GM18526 (cell line): ENCODE data around the gene CUEDC2.

Experiments used
- POLR2A ChIP-seq: IDR thresholded peaks from 3 replicates; pipeline ENCODE4 v1.6.1; 2011; ENCODE audit not compliant: insufficient read length; ENCODE audit errors: extremely low read depth

CUEDC2 gene

DNA sequence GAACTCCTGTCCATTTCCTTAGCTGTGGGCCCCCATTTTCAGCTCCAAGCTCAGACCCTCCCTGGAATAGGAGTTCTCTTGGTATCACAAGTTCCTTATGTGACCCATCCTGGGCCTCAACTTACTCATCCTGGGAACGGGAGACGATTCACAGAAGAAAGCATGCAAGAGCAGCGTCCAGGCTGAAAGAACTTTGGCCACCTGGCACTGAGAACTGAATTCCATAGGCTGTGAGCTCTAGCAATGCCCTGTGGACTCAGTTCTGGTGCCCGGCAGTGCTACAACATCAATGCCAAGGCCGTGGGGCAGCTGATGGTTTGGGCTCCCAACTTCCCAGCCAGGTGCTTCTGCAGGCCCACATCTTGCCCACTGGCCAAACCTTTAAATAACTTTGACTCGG is 3.9 kb upstream of the CUEDC2 start:
- no peak for TF ChIP-seq POLR2A

DNA sequence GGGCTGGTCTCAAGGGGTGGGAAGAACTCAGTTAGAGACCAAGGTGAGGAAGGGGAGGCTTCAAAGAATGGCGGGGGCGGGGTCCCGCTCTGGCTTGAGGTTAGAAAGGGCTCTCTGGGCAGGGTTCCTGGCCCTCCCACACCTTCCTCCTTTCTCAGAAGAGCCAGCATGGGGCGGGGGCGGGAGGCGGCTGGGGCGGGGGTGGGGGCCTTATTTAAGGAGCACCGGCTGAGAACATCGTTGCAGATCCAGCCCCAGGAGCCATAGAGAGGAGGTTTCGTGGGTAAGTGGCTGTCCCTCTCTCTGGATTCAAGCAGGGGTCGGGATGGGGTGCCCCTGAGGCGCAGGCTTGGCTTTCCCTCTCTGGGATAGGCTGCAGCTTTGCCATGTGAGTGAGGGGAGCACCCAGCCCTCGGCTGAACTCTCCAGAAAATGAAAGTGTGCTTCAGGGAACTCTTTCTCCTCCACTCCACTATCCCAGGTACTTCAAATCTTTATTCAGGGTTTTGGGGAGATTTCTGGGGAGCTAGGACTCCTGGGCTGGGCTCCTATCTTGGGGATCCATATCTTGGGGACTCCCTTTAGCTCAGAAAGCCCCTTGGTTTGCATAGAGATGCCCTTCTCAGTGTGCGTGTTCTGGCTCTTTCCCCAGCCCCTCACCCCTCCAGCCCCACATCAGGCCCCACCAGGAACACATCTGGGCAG is 3.3 kb upstream of the CUEDC2 start:
- TF ChIP-seq POLR2A = peak; percentile 59

DNA sequence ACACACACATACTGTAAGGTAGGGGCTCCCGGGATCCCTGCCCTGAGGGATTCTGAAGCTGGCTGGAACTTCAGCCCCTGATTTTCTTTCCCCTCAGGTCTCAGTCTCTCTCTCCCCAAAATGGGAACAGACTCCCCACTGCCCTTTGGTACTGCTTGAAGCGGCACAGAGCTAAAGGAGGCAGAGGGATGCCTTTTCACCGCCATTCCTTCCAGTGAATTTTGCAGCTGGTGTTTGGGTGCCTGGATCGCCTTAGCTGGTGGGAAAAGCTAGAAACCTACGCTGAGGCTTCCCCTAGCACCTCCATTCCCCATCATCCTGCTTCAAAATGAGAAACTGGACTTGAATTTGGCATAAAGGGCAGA is 2.7 kb upstream of the CUEDC2 start:
- no peak for TF ChIP-seq POLR2A

DNA sequence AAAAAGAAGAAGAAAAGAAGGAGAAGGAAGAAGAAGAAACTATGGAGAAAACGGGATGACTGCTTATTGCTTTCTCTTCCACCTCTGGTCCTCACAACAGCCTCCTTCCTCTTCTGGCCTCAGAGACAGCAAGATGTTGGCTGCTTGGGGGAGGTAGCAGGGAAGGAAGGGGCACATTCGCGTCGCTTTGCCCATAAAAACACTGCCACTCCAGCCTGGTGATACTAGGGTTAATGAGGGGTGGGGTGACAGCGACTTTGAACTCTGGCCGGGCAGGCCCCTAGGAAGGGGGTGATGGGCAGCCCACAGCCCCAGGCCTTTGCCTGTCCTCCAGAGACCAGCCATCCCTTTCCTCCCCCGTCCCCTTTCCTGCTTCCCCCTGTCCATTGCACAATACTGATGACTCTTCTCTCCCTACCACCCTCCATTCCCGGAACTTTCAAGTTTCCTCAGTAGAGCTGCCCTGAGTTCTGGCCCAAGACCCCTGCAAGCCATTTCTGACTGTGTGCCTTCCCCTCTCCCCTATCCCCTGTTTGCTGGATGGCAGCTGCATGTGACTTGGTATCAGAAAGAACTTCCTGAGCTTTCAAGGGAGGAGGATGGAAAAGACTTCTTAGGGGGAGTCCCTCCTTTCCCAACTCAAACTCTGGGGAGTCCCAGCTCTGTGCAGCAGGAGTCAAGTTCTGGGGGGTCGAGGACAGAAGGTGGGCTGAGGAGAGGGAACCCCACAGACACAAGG is 2.2 kb upstream of the CUEDC2 start:
- TF ChIP-seq POLR2A = no peak

DNA sequence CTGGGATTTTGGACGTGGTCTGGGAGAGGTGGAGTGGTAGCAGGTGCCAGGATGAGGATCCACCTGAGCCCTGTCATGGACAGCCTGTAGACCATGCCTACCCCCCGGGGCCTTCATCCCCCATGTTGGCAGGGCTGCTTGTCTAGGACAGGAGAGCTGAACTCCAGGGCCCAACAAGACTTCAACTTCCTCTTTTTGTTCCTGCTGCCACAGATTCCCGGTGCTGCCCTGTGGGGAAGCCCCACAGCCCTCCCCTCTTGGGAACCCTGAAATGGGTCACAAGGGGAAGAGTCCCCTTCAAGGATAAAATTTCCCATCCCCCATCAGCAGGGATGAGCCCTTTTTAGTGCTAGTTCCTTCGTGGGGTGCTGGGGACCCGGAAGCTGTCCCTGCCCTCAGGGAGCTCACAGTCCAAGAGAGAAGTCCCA is 1.3 kb upstream of the CUEDC2 start:
- no peak for TF ChIP-seq POLR2A

DNA sequence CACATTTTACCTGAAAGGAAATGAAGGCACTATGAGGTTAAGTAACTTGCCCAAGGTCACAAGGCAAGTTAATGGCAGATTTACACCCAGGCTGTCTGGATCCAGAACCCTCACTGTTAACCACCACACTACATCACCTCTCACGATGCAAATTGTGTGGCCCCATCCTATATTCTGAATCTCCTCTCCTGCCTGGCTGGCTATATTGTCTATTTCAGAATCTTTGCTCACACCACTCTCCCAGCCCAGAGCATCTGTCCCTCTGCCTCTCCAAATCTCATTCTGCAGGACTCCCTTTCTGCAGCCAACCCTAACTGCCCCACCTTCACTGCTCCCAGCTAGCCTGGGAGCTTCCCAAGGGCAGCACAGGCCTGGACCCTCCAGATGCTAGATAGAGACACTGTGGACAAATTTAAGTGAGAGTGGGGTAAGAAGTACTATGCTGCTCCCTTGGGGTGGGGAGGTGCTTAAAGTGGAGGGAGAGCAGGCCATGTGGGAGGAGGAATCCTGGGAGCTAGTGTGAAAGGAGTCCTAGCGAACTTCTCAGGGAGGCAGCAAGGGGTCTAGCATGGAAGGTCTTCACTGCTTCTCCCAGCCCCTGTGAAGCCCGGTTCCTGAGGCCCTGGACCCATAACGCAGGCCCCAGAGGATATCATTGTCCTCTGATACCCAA is 786 bp downstream of the CUEDC2 start:
- TF ChIP-seq POLR2A = no peak

DNA sequence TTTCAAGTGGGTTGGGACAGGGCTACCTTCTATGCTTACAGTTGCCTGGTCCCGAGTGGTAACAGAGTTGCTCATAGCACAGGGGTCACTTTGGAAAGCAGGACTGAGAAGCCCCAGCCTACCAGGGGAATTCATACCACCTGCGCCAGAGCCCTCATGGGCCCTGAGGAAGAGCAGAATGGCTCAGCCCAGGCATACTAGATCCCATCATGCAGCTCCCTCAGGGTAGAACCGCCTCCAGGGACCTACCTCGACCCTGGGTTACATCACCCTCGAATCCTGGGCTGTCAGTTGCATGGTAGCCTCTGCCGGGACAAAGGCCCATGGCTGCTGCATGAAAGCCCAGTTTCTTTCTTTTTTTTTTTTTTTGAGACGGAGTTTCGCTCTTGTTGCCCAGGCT is 2.9 kb downstream of the CUEDC2 start:
- no peak for TF ChIP-seq POLR2A

DNA sequence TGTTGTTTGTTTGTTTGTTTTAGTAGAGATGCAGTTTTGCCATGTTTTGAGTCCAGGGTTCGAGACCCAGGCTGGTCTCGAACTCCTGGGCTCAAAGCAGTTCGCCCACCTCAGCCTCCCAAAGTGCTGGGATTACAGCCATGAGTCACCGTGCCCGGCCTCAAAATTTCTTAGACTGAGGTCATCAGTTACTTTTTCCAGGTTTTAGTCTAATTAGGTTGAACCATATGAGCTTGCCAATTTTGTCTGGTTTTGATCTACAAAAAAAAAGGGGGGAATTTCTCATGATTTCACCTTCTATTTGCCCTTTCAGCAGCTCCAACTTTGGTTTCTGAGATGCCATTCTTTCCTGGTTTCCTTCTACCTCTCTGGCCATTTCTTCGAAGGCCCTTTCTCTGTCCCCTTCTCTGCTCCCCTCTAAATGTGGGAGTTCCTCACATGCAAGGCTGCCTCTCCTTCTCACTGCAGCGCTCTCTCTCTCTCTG is 5.5 kb downstream of the CUEDC2 start:
- TF ChIP-seq POLR2A = no peak

DNA sequence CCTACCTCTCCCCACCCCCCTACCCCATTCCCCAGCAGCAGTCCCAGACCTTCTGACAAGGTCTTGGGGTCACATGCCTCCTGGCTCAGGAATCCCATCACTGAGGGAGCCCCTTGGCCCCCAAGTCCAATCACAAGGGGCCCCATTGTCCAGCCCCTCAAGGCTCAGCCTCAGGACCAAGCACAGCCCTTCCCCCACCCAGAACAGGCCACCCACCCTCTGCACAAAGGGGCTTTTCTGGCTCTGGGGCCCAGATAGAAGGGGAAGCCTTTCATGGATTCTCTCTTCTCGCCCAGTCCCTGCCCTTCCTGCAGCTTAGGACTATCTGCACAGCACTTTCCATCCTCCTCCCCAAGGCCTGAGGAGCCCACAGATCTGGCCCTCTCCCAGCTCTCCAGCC is 6.9 kb downstream of the CUEDC2 start:
- no peak for TF ChIP-seq POLR2A

DNA sequence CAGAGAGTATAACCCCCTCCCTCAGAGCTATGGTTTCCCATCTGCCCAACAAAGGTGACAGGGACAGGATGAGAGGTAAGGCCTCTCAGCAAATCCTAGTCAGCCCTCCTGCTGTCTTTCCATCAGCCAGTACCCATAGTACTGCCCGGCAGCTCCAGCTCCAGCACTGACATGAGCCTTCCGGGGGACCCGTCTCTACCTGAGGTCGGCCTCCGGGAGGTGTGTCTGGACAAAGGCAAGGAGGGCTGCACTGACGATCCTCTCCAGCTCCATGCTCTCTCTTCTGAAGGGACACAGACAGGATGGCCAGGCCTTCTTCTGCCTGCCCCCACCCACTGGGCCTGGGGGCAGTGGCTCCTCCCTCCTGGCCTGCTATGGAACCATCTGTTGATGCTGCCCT is 7.5 kb downstream of the CUEDC2 start:
- no peak for TF ChIP-seq POLR2A

DNA sequence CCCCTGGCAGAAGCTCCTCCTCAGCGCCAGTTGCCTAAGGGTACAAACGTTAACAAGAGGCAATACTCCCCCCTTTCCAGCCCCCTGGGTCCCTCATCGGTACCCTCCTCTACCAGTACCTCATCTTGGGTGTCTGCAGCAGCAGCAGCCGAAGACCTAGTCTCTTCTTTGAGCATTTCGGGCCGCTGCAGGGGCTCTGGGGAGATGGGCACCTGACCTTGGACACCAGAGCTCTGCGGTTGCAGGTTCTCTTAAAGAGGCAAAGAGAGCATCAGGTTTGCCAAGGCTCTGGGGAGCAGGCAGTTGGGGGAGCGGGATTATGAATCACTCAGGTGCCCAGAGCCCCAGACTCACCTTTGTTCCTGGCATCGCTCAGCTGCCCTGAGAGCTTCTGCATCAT is 8.2 kb downstream of the CUEDC2 start:
- no peak for TF ChIP-seq POLR2A

DNA sequence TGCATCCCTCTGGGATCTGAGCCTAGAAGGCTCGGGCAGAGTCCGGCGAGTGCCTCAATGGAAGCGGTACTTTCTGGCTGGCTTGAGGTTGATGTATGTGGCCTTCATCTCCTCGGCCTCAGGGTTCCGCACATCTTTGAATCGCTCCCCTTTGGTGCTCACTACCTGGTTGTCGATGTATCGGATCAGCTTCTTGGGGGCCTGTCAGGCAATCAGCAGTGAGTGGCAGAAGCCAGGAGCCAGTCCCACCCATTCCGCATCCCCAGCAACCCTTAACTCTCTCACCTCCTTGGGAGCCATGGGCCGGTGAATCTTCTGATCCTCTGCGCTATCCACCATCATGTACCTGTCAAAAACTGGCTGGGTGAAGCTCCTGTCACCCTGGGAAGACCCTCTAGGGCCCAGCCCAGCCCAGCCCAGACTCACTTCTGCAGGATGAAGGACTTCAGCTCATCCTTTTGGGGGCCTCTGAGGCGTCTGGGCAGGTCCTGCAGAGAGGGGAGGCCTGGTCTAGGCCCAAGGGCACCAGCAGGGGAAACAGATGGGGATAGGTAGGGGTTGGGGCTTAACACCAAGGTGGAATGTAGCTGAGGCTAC is 8.9 kb downstream of the CUEDC2 start:
- TF ChIP-seq POLR2A = no peak

DNA sequence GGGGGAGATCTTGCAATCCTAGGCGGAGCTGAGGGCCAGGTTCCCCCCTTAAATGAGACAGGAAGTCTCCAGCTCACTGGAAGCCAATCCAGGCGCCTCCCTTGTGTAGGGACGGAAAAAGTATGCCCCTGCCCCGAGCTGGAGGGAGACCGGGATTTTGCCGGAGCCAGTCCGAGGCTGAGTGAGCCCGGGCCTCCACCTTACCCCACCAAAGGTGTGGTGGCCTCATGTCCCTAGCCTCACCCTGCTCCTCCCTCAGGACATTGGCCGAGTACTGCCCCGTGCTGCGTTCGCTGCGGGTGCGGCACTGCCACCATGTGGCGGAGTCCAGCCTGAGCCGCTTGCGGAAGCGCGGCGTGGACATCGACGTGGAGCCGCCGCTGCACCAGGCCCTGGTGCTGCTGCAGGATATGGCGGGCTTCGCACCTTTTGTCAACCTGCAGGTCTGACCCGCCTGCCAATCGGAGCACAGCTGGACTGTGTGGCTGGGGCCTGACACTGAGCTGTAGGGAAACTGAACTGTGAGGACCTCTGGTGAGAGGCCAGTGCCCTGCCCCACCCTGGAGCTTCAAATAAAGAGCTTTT is 9.7 kb downstream of the CUEDC2 start:
- TF ChIP-seq POLR2A = peak; percentile 23

DNA sequence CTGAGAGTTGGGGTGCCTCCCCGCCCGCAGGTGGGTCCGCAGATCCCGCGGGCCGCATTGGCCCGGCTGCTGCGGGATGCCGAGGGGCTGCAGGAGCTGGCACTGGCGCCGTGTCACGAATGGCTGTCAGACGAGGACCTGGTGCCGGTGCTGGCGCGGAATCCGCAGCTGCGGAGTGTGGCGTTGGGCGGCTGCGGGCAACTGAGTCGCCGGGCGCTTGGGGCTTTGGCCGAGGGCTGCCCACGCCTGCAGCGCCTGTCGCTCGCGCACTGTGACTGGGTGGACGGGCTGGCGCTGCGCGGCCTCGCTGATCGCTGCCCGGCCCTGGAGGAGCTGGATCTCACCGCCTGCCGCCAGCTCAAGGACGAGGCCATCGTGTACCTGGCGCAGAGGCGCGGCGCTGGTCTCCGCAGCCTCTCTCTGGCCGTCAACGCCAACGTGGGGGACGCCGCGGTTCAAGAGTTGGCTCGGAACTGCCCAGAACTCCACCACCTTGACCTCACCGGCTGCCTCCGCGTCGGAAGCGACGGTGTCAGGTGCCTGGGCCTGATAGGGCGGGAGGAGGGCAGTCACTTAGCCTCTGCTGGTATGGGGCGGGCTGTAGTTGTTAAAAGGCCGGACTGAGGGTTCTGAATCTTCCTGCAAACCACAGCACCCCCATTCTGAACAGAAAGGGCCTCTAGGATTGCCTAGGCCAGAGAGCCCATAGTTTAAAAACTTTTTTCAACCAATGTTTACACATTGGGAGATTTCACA is 10.4 kb downstream of the CUEDC2 start:
- no peak for TF ChIP-seq POLR2A

DNA sequence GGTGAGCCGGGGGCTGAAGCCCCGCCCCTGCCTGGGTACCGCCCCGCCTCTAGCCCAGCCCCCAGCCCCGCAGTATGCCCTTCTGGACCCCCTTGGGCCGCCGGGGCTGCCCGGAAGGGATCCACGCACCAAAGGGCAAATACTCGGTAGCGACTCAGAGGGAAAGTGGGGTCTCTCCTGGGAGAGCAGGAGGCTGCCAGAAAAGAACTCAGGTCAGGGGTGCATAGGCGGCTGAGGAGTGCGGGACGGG is 10.9 kb downstream of the CUEDC2 start:
- TF ChIP-seq POLR2A = no peak

DNA sequence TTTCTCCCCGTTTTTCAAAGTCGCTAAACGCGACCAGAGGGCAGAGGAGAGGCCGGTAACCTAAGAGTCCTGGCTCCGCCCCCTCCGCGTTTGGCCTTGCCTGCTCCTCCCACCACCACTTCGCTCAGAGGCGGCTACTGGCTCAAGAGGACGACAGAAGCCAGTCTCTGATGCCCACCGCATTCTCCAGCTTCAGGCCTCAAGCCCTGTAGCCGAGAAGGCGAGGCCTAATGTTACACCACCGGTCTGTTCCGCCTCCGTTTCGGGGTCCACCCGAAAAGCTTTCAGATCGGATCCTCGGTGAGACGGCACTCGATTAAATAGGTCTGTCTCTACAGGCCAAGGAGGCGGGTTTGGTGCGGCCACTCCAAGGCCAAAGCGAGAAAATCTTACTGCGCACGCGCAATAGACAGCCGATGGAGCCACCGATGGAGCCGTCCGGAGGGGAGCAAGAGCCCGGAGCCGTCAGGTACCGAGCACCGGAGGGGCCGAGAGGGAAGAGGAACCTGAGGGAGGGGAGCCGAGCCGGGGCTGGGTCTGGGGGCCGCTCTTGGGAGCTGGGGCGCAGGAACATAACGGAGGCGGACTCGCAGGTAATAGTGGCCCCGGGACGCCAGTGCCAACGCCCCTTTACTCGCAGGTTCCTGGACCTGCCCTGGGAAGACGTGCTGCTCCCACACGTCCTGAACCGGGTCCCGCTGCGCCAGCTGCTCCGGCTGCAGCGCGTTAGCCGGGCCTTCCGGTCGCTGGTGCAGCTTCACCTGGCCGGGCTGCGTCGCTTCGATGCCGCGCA is 11.5 kb downstream of the CUEDC2 start, which contains the start of gene FBXL15:
Gene FBXL15, plus strand, starts transcription at position 123 of the 793 bp plus-strand sequence. Its CDS starts 294 bp downstream, at position 417.
- TF ChIP-seq POLR2A = peak; percentile 60
